Activated CD4-positive, alpha-beta T cell treated with anti-CD3 and anti-CD28 coated beads, Interleukin-2, amount 10 ng/mL, durations not matched to agents 7 days and 5 days (primary cell): ENCODE measurements around the gene STXBP6. TPM values are rescaled to one million over a fixed set of nuclear protein-coding genes. Genes with fewer than 3 reads are reported as not detected.

Experiments
- CTCF ChIA-PET: fragments of 350-600 bp; sonication (Branson Sonifier 250); formaldehyde crosslinking; loops from one replicate; lab custom pipeline; 2021; ENCODE audit warnings: antibody characterized with exemption; lab: Charles Lee
- POLR2A ChIA-PET: fragments of 350-600 bp; sonication (Branson Sonifier 250); formaldehyde crosslinking; loops from one replicate; lab custom pipeline; 2021; ENCODE audit warnings: antibody characterized with exemption; lab: Charles Lee
- DNase-seq: peaks from one replicate; pipeline ENCODE4 v3.0.0-alpha.2; 2020
- H3K27ac Mint-ChIP-seq: one replicate; pipeline ENCODE4 v1.8.0; 2021; ENCODE audit warnings: mild to moderate bottlenecking, moderate library complexity, mixed read lengths
- H3K27me3 Mint-ChIP-seq: one replicate; pipeline ENCODE4 v1.8.0; 2021; ENCODE audit warnings: mixed read lengths
- H3K36me3 Mint-ChIP-seq: one replicate; pipeline ENCODE4 v1.8.0; 2021; ENCODE audit warnings: low read depth, mixed read lengths
- H3K4me1 Mint-ChIP-seq: one replicate; pipeline ENCODE4 v1.8.0; 2021; ENCODE audit warnings: mixed read lengths
- H3K4me3 Mint-ChIP-seq: one replicate; pipeline ENCODE4 v1.8.0; 2021; ENCODE audit warnings: mild to moderate bottlenecking, moderate library complexity, mixed read lengths
- H3K9me3 Mint-ChIP-seq: one replicate; pipeline ENCODE4 v1.8.0; 2021; ENCODE audit warnings: mixed read lengths
- total RNA-seq, 2 experiments: library from RNA; stranded (reverse); gene quantifications; one replicate each; pipeline ENCODE4 v1.2.3, GENCODE V29; 2021

STXBP6 gene
- total RNA-seq, 2 experiments from 2014 or later: not detected

- H3K27ac Mint-ChIP-seq: no peak overlapping the region
- no peak overlapping the region for H3K4me3 Mint-ChIP-seq
- POLR2A ChIA-PET: no interaction called here
- H3K4me1 Mint-ChIP-seq: no peaks in the 10 kb centered on the region
- peaks cover 8% of the 10 kb centered on the region for H3K27me3 Mint-ChIP-seq
- CTCF ChIA-PET: no interaction called here
- H3K9me3 Mint-ChIP-seq: no peaks in the 10 kb centered on the region
- no peaks in the 10 kb centered on the region for H3K36me3 Mint-ChIP-seq
- DNase-seq: no peak
These were observed 17.7 kb downstream of the STXBP6 start for GRCh38 chr14:25032092-25032784.

GRCh38 chr14:25026476-25027137 is 23.3 kb downstream of the STXBP6 start:
- DNase-seq: no peak
- ChIA-PET CTCF (no interaction called here), POLR2A (no interaction called here)
- Mint-ChIP-seq H3K4me3 (no peak overlapping the region), H3K4me1 (no peaks in the 10 kb centered on the region), H3K27ac (no peak overlapping the region), H3K9me3 (no peaks in the 10 kb centered on the region), H3K36me3 (no peaks in the 10 kb centered on the region), H3K27me3 (peaks cover 8% of the 10 kb centered on the region)

- H3K36me3 Mint-ChIP-seq: no peaks in the 10 kb centered on the region
- ChIA-PET CTCF (interaction anchor here (0.6 kb wide), 1 partner anchor 48 kb away, joined by 3 read pairs; no protein-coding TSS in a partner anchor), POLR2A (no interaction called here)
- H3K4me1 Mint-ChIP-seq: no peaks in the 10 kb centered on the region
- H3K27me3 Mint-ChIP-seq: peaks cover 2% of the 10 kb centered on the region
- no peak for DNase-seq
- no peak overlapping the region for H3K27ac Mint-ChIP-seq
- H3K9me3 Mint-ChIP-seq: no peaks in the 10 kb centered on the region
- no peak overlapping the region for H3K4me3 Mint-ChIP-seq
These were observed 30.1 kb downstream of the STXBP6 start for GRCh38 chr14:25019892-25020291.

- H3K9me3 Mint-ChIP-seq: no peaks in the 10 kb centered on the region
- H3K27ac Mint-ChIP-seq: no peak overlapping the region
- DNase-seq: no peak
- no peak overlapping the region for H3K4me3 Mint-ChIP-seq
- peaks cover 2% of the 10 kb centered on the region for H3K27me3 Mint-ChIP-seq
- ChIA-PET CTCF (no interaction called here), POLR2A (no interaction called here)
- no peaks in the 10 kb centered on the region for H3K36me3 Mint-ChIP-seq
- H3K4me1 Mint-ChIP-seq: no peaks in the 10 kb centered on the region
These were observed 32.4 kb downstream of the STXBP6 start for GRCh38 chr14:25017562-25017961.

GRCh38 chr14:25015761-25016160 is 34.2 kb downstream of the STXBP6 start:
- POLR2A ChIA-PET: no interaction called here
- peaks cover 5% of the 10 kb centered on the region for H3K27me3 Mint-ChIP-seq
- no peak overlapping the region for H3K27ac Mint-ChIP-seq
- CTCF ChIA-PET: no interaction called here
- no peaks in the 10 kb centered on the region for H3K4me1 Mint-ChIP-seq
- H3K4me3 Mint-ChIP-seq: no peak overlapping the region
- no peak for DNase-seq
- no peaks in the 10 kb centered on the region for H3K36me3 Mint-ChIP-seq
- H3K9me3 Mint-ChIP-seq: no peaks in the 10 kb centered on the region

GRCh38 chr14:25014440-25014839 is 35.5 kb downstream of the STXBP6 start:
- no peaks in the 10 kb centered on the region for H3K4me1 Mint-ChIP-seq
- H3K9me3 Mint-ChIP-seq: no peaks in the 10 kb centered on the region
- DNase-seq: no peak
- H3K27ac Mint-ChIP-seq: no peak overlapping the region
- H3K4me3 Mint-ChIP-seq: no peak overlapping the region
- H3K27me3 Mint-ChIP-seq: peaks cover 6% of the 10 kb centered on the region
- ChIA-PET CTCF (no interaction called here), POLR2A (no interaction called here)
- H3K36me3 Mint-ChIP-seq: no peaks in the 10 kb centered on the region

- no peak for DNase-seq
- no peak overlapping the region for H3K27ac Mint-ChIP-seq
- ChIA-PET CTCF (no interaction called here), POLR2A (no interaction called here)
- no peaks in the 10 kb centered on the region for H3K4me1 Mint-ChIP-seq
- no peaks in the 10 kb centered on the region for H3K9me3 Mint-ChIP-seq
- no peaks in the 10 kb centered on the region for H3K36me3 Mint-ChIP-seq
- H3K27me3 Mint-ChIP-seq: peaks cover 8% of the 10 kb centered on the region
- no peak overlapping the region for H3K4me3 Mint-ChIP-seq
These were observed 38.9 kb downstream of the STXBP6 start for GRCh38 chr14:25011095-25011494.

GRCh38 chr14:25010471-25010870 is 39.5 kb downstream of the STXBP6 start:
- Mint-ChIP-seq H3K4me1 (no peaks in the 10 kb centered on the region), H3K36me3 (no peaks in the 10 kb centered on the region), H3K4me3 (no peak overlapping the region), H3K27me3 (peaks cover 8% of the 10 kb centered on the region), H3K27ac (no peak overlapping the region), H3K9me3 (no peaks in the 10 kb centered on the region)
- DNase-seq: no peak
- POLR2A ChIA-PET: no interaction called here
- CTCF ChIA-PET: interaction anchor here (0.5 kb wide), 1 partner anchor 24 kb away, joined by 3 read pairs; no protein-coding TSS in a partner anchor

- H3K4me3 Mint-ChIP-seq: no peak overlapping the region
- peaks cover 8% of the 10 kb centered on the region for H3K27me3 Mint-ChIP-seq
- no peaks in the 10 kb centered on the region for H3K4me1 Mint-ChIP-seq
- ChIA-PET CTCF (interaction anchor here (0.5 kb wide), 1 partner anchor 23 kb away, joined by 3 read pairs; no protein-coding TSS in a partner anchor), POLR2A (no interaction called here)
- DNase-seq: no peak
- H3K36me3 Mint-ChIP-seq: no peaks in the 10 kb centered on the region
- no peak overlapping the region for H3K27ac Mint-ChIP-seq
- H3K9me3 Mint-ChIP-seq: no peaks in the 10 kb centered on the region
These were observed 40.1 kb downstream of the STXBP6 start for GRCh38 chr14:25009891-25010290.

GRCh38 chr14:25007832-25008231 is 42.1 kb downstream of the STXBP6 start:
- no peaks in the 10 kb centered on the region for H3K9me3 Mint-ChIP-seq
- no peak overlapping the region for H3K4me3 Mint-ChIP-seq
- H3K27me3 Mint-ChIP-seq: peaks cover 8% of the 10 kb centered on the region
- H3K4me1 Mint-ChIP-seq: no peaks in the 10 kb centered on the region
- CTCF ChIA-PET: interaction anchor here (0.6 to 1.7 kb wide), 3 partner anchors 8 to 93 kb away, joined by 3 to 5 read pairs (median 3); no protein-coding TSS in a partner anchor
- POLR2A ChIA-PET: no interaction called here
- no peaks in the 10 kb centered on the region for H3K36me3 Mint-ChIP-seq
- no peak overlapping the region for H3K27ac Mint-ChIP-seq
- no peak for DNase-seq

- ChIA-PET POLR2A (no interaction called here), CTCF (interaction anchor here (0.6 to 1.7 kb wide), 2 partner anchors 8 to 94 kb away, joined by 3 read pairs; no protein-coding TSS in a partner anchor)
- no peak for DNase-seq
- no peak overlapping the region for H3K4me3 Mint-ChIP-seq
- peaks cover 8% of the 10 kb centered on the region for H3K27me3 Mint-ChIP-seq
- H3K9me3 Mint-ChIP-seq: no peaks in the 10 kb centered on the region
- H3K4me1 Mint-ChIP-seq: no peaks in the 10 kb centered on the region
- no peak overlapping the region for H3K27ac Mint-ChIP-seq
- H3K36me3 Mint-ChIP-seq: no peaks in the 10 kb centered on the region
These were observed 42.8 kb downstream of the STXBP6 start for GRCh38 chr14:25006961-25007795.

GRCh38 chr14:25006031-25006430 is 43.9 kb downstream of the STXBP6 start:
- CTCF ChIA-PET: no interaction called here
- POLR2A ChIA-PET: no interaction called here
- H3K9me3 Mint-ChIP-seq: no peaks in the 10 kb centered on the region

More at GRCh38 chr14:25006031-25006430, 43.9 kb downstream of the STXBP6 start:
- no peak overlapping the region for H3K4me3 Mint-ChIP-seq
- H3K4me1 Mint-ChIP-seq: no peaks in the 10 kb centered on the region
- peaks cover 5% of the 10 kb centered on the region for H3K27me3 Mint-ChIP-seq
- DNase-seq: no peak
- H3K36me3 Mint-ChIP-seq: no peaks in the 10 kb centered on the region
- H3K27ac Mint-ChIP-seq: no peak overlapping the region
